Keratinocyte (primary cell): ENCODE measurements around the gene SCARF2. TPM values are rescaled to one million over a fixed set of nuclear protein-coding genes. Genes with fewer than 3 reads are reported as not detected.

Source experiments
- DNase-seq: peaks from one replicate; pipeline ENCODE4 v3.0.0-alpha.2; 2011; ENCODE audit warnings: low read depth, missing footprints, low spot score
- FAIRE-seq: peaks from 2 replicates; lab custom pipeline; 2011; peaks lifted over from hg19 to GRCh38; lab: Jason Lieb, UNC
- H2AFZ ChIP-seq: 2 replicates; pipeline ENCODE4 v1.6.0; 2012; ENCODE audit warnings: low read length, control low read depth, inconsistent platforms; ENCODE audit not compliant: control insufficient read depth
- H3K27ac ChIP-seq: 2 replicates; pipeline ENCODE4 v1.5.1; 2011; ENCODE audit warnings: low read length; ENCODE audit not compliant: control insufficient read depth, insufficient read depth
- H3K27me3 ChIP-seq: 3 replicates; pipeline ENCODE4 v1.6.0; 2011; ENCODE audit warnings: low read length; ENCODE audit not compliant: control insufficient read depth, insufficient read depth; ENCODE audit errors: extremely low read depth
- H3K36me3 ChIP-seq, 2 experiments: 2 replicates in 1 of 2; 3 replicates in 1 of 2; pipeline ENCODE4 v1.5.1; 2011; ENCODE audit warnings: low read length in 2 of 2, mild to moderate bottlenecking in 1 of 2; ENCODE audit not compliant: control insufficient read depth in 2 of 2, insufficient read depth in 2 of 2; ENCODE audit errors: extremely low read depth in 1 of 2
- H3K4me1 ChIP-seq: 3 replicates; pipeline ENCODE4 v1.5.1; 2011; ENCODE audit warnings: low read length; ENCODE audit not compliant: control insufficient read depth, insufficient read depth; ENCODE audit errors: extremely low read depth
- H3K4me2 ChIP-seq: 3 replicates; pipeline ENCODE4 v1.6.0; 2011; ENCODE audit warnings: low read depth, low read length; ENCODE audit not compliant: control insufficient read depth, insufficient read depth; ENCODE audit errors: extremely low read depth
- H3K4me3 ChIP-seq, 3 experiments: fragments of 200-600 bp in 1 of 3; sonication (generic) in 1 of 3; 2 replicates in 2 of 3; 3 replicates in 1 of 3; pipeline ENCODE4 v1.5.1; 2011 to 2016; ENCODE audit warnings: low read length in 3 of 3, mild to moderate bottlenecking in 3 of 3, control low read depth in 2 of 3, inconsistent platforms in 1 of 3, low read depth in 1 of 3, mixed read lengths in 1 of 3, mixed run types in 1 of 3, moderate library complexity in 1 of 3; ENCODE audit not compliant: control insufficient read depth in 2 of 3, insufficient read depth in 2 of 3; ENCODE audit errors: extremely low read depth in 1 of 3
- H3K79me2 ChIP-seq: 2 replicates; pipeline ENCODE4 v1.6.0; 2012; ENCODE audit warnings: low read length; ENCODE audit not compliant: control insufficient read depth, insufficient read depth
- H3K9ac ChIP-seq: 3 replicates; pipeline ENCODE4 v1.6.0; 2011; ENCODE audit warnings: low read length; ENCODE audit not compliant: control insufficient read depth, insufficient read depth; ENCODE audit errors: extremely low read depth
- H3K9me1 ChIP-seq: 3 replicates; pipeline ENCODE4 v1.6.0; 2011; ENCODE audit warnings: low read length; ENCODE audit not compliant: control insufficient read depth, insufficient read depth; ENCODE audit errors: extremely low read depth
- H3K9me3 ChIP-seq: 2 replicates; pipeline ENCODE4 v1.5.1; 2012; ENCODE audit warnings: low read depth, low read length; ENCODE audit not compliant: control insufficient read depth
- H4K20me1 ChIP-seq: 3 replicates; pipeline ENCODE4 v1.6.0; 2011; ENCODE audit warnings: low read length; ENCODE audit not compliant: control insufficient read depth, insufficient read depth; ENCODE audit errors: extremely low read depth
- CTCF ChIP-seq, 3 experiments: IDR thresholded peaks in 1 of 3; conservative IDR thresholded peaks in 1 of 3; optimal IDR thresholded peaks in 1 of 3; 2 replicates in 2 of 3; 3 replicates in 1 of 3; pipeline versions ENCODE3 to v1.5.1; 2011; ENCODE audit warnings: low read length in 3 of 3, mild to moderate bottlenecking in 3 of 3, moderate library complexity in 2 of 3, control low read depth in 1 of 3, inconsistent platforms in 1 of 3; ENCODE audit not compliant: insufficient read depth in 2 of 3; ENCODE audit errors: extremely low read depth in 1 of 3
- EZH2 ChIP-seq: IDR thresholded peaks from one replicate; pipeline ENCODE4 v1.6.1; 2012; ENCODE audit warnings: inconsistent platforms, mild to moderate bottlenecking, low read length, moderate library complexity
- dilution Hi-C: fragments of 300-500 bp; cut with MboI; formaldehyde crosslinking; loops from one replicate; pipeline ENCODE4 v1.7.0; 2020; ENCODE audit warnings: low sequenced_read_pairs; ENCODE audit not compliant: extremely low pct_ligation_motif_present
- polyA plus RNA-seq, 5 experiments: library from polyadenylated mRNA; depleted of rRNA in 3 of 5; stranded (reverse) in 3 of 5; stranded (forward) in 1 of 5; unstranded in 1 of 5; fragments of >200 nt; gene quantifications; 1 replicate in 1 of 5; 2 replicates in 3 of 5; 3 replicates in 1 of 5; pipeline versions ENCODE4 v1.2.1 to v1.2.3, GENCODE V29; 2011 to 2012; ENCODE audit warnings: missing spikeins in 2 of 5, low read depth in 1 of 5, low replicate concordance in 1 of 5

Gene SCARF2
- polyA plus RNA-seq, 1 donor (not counting 4 experiments of a cell fraction or from before 2014, with no cell fraction given): 0.05 TPM

GRCh38 chr22:20397498-20397897 lies 40.1 kb downstream of the SCARF2 start:
- no peaks in the 10 kb centered on the region for H3K27me3 ChIP-seq
- no peak overlapping the region for H3K9ac ChIP-seq
- H2AFZ ChIP-seq: no peak overlapping the region
- H3K9me3 ChIP-seq: no peaks in the 10 kb centered on the region
- dilution Hi-C loops: no loop called here
- peaks cover 11% of the 10 kb centered on the region for H3K79me2 ChIP-seq
- peaks cover 6% of the 10 kb centered on the region for H3K4me1 ChIP-seq
- H3K27ac ChIP-seq: no peak overlapping the region
- DNase-seq (no peak), FAIRE-seq (no peak)
- no peaks in the 10 kb centered on the region for H4K20me1 ChIP-seq
- no peaks in the 10 kb centered on the region for H3K9me1 ChIP-seq
- peaks cover 2 to 7% of the 10 kb centered on the region in 2 experiments for H3K36me3 ChIP-seq
- H3K4me3 ChIP-seq: no peak overlapping the region
- no peak for TF ChIP-seq EZH2
- no peak for TF ChIP-seq CTCF (optimal IDR thresholded peaks at IDR 0.05 in 1 of 3, IDR thresholded peaks at IDR 0.05 in 1 of 3, conservative IDR thresholded peaks at IDR 0.05 in 1 of 3; ENCODE audit: extremely low read depth in 1 of 3, insufficient read depth in 2 of 3, low read length in 3 of 3)
- H3K4me2 ChIP-seq: no peak overlapping the region

GRCh38 chr22:20396639-20397038 lies 41.0 kb downstream of the SCARF2 start:
- Histone ChIP-seq H3K9ac (no peak overlapping the region), H3K9me3 (no peaks in the 10 kb centered on the region), H3K4me3 (no peak overlapping the region), H3K79me2 (peaks cover 11% of the 10 kb centered on the region), H3K27ac (no peak overlapping the region), H3K9me1 (no peaks in the 10 kb centered on the region), H3K36me3 (peaks cover 0 to 7% of the 10 kb centered on the region in 2 experiments), H3K27me3 (no peaks in the 10 kb centered on the region), H4K20me1 (no peaks in the 10 kb centered on the region), H3K4me1 (peaks cover 6% of the 10 kb centered on the region), H2AFZ (no peak overlapping the region), H3K4me2 (no peak overlapping the region)
- no peak for FAIRE-seq
- dilution Hi-C loops: no loop called here
- TF ChIP-seq CTCF (optimal IDR thresholded peaks at IDR 0.05 in 1 of 3, IDR thresholded peaks at IDR 0.05 in 1 of 3, conservative IDR thresholded peaks at IDR 0.05 in 1 of 3; ENCODE audit: extremely low read depth in 1 of 3, insufficient read depth in 2 of 3, low read length in 3 of 3): no peak
- TF ChIP-seq EZH2: no peak
- no peak for DNase-seq
